NOMO-1 treated with dmso at 0.1 percent for 144 hours (cell line): ENCODE measurements around the gene SEMG1.
A peak's percentile ranks its signal among the peaks of the same experiment; 100 is the strongest.

Source experiments
- DNase-seq: peaks from one replicate; lab custom pipeline; 2025; ENCODE audit not compliant: unreplicated experiment; lab: John Stamatoyannopoulos, UW

SEMG1 gene

DNA sequence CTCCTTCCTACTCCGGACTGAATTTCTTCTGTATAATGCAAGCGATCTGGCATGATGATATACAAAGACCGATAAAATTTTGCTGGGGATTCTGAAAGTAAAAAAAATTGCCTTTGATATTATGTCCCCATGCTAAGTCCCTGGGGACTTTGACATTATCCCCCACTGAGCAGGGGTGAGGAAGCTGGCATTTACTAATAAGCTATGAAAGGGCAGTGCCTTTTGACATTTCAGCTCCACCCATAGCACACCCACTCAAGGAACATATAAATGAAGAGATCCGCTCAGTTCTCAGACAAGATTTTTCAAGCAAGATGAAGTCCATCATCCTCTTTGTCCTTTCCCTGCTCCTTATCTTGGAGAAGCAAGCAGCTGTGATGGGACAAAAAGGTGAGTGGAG lies 14.2 kb downstream of the SEMG1 start, which contains the start of gene SEMG2:
Gene SEMG2 (plus strand): TSS at position 298 of the 400 bp plus-strand sequence. CDS start 17 bp downstream, at position 315.
- no peak for DNase-seq

- no peak for DNase-seq
Measured at GRCh38 chr20:45223136-45223535, 16.3 kb downstream of the SEMG1 start.

- DNase-seq: no peak
Measured at GRCh38 chr20:45226287-45226686, 19.5 kb downstream of the SEMG1 start.

GRCh38 chr20:45229264-45230056 lies 22.6 kb downstream of the SEMG1 start:
- DNase-seq: peak; percentile 12

DNA sequence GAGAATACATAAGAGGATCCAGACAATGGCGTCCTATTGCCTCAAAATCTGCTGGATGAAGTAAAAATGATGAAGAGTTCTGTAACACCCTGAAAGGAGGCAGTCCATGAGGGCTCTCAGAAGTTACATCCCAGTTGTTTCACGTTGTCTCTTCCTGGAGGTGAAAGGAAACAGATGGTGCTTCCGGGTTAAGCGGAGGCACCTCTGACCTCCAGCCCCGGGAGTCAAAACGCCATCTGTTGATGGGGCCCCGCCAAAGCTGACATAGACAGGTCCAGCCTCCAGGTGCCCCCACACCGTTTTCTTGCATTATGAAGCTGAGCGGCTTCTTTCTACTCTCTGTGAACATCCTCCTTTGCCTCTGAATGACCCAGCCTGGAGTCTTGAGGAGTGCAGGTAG lies 23.8 kb downstream of the SEMG1 start:
- no peak for DNase-seq

- no peak for DNase-seq
Measured at GRCh38 chr20:45235995-45236394, 29.2 kb downstream of the SEMG1 start.

DNA sequence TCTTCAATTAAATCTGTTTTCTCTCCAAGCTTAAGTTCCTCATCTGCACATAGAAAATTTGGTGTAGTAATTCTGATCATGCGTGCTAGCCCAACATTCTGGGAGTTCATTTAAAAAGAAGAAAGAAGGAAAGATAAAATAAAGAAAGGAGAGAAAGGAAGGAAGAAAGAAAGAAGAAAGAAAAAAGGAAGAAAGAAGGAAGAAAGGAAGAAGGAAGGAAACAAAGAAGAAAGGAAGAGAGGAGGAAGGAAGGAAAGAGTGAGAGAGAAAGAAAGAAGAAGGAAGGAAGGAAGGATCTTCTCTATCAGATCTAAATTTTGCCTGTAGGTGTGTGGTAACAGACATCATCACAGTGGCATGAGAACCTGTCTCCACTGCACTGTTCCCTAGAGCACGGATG lies 31.3 kb downstream of the SEMG1 start:
- no peak for DNase-seq

- DNase-seq: no peak
Measured at GRCh38 chr20:45246109-45246508, 39.3 kb downstream of the SEMG1 start.

GRCh38 chr20:45247865-45248264 lies 41.0 kb downstream of the SEMG1 start:
- no peak for DNase-seq

GRCh38 chr20:45248609-45249008 lies 41.8 kb downstream of the SEMG1 start:
- DNase-seq: no peak

- DNase-seq: no peak
Measured at GRCh38 chr20:45251884-45252560, 45.2 kb downstream of the SEMG1 start.

- no peak for DNase-seq
Measured at GRCh38 chr20:45253261-45253660, 46.4 kb downstream of the SEMG1 start.

DNA sequence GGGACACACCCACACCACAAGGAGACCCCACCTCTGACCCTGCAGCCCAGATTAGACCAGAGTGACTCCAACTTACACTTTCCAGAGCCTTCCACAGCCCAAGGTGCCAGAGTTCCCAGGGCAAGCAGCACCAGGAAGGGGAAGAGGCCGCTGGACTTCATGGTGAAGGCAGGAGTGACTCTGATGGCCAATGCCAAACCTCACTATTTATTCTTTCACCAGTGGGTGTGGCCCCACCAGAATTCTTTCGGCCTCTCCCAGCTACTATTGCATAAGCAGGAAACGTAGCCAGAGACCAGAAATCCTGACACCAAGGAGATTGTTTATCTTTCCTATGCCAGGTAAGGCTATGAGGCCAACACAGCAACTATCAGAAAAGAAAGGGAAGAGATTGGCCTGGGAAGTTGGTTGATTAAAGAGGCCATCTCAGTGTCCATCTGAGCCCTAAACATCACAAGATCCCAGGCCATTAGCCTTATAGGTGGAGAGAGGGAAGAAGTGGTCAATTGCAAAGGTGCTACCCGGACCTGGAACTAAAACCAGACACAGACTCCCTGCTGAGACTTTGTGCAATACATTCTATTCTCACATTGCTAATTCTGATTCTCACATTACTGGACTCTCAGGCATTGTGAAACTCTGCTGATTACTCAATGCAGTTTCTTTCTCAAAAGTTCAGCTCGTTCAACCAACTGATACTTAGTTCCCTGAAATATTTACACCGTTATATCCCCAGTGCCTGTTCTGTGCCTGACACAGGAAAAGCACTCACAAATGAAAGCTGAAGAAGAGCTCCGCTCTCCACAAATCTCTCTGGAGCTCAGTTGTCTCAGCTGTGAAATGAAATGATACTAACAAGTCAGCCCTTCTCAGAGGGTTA lies 47.8 kb downstream of the SEMG1 start, which contains the start of gene SLPI:
Gene SLPI (minus strand): TSS at position 182 of the 880 bp plus-strand sequence. CDS start 21 bp downstream, at position 161.
- DNase-seq: peak; percentile 64

GRCh38 chr20:45257161-45257560 lies 50.3 kb downstream of the SEMG1 start:
- DNase-seq: no peak

- DNase-seq: no peak
Measured at GRCh38 chr20:45257711-45258110, 50.9 kb downstream of the SEMG1 start.

DNA sequence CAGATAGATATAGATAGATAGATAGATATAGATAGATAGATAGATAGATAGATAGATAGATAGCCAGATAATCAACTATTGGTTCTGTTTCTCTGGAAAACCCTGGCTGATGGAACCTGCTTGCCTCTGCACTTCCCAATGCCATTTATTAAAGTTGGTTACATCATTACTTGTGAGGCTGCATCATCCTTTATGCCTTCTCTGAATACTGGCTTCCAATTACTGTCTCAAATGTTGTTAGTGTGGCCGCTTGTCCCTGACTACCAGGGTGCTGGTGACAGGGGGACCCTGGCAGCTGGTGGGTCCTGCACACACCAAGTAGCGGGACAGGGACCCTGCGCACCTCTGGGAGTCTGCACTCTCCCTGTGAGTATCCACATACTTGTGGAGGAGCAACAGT lies 51.4 kb downstream of the SEMG1 start:
- DNase-seq: no peak

- no peak for DNase-seq
Measured at GRCh38 chr20:45258664-45259063, 51.8 kb downstream of the SEMG1 start.
